HG02852 (cell line): ENCODE data around the gene CACNG8.

Experiments used
- ATAC-seq: cut with Tn5 transposase; IDR thresholded peaks from one replicate; pipeline ENCODE4 v1.9.1; 2021; ENCODE audit warnings: mild to moderate bottlenecking, moderate library complexity; ENCODE audit not compliant: unreplicated experiment

Gene CACNG8

GRCh38 chr19:53992211-53992610 lies 29.5 kb downstream of the CACNG8 start:
- ATAC-seq, result no peak

- ATAC-seq, result no peak
Observed at GRCh38 chr19:53992815-53993214, 30.1 kb downstream of the CACNG8 start.

- ATAC-seq, result no peak
Observed at GRCh38 chr19:53993448-53993847, 30.7 kb downstream of the CACNG8 start.

- ATAC-seq, result no peak
Observed at GRCh38 chr19:53994811-53995210, 32.1 kb downstream of the CACNG8 start.

- no peak for ATAC-seq
Observed at GRCh38 chr19:53998223-53998622, 35.5 kb downstream of the CACNG8 start.

GRCh38 chr19:53999694-54000093 lies 37.0 kb downstream of the CACNG8 start:
- no peak for ATAC-seq

- no peak for ATAC-seq
Observed at GRCh38 chr19:54001496-54001895, 38.8 kb downstream of the CACNG8 start.

- ATAC-seq, result no peak
Observed at GRCh38 chr19:54002495-54003315, 40.0 kb downstream of the CACNG8 start.

GRCh38 chr19:54009440-54009839 lies 46.7 kb downstream of the CACNG8 start:
- no peak for ATAC-seq

GRCh38 chr19:54010474-54010873 lies 47.7 kb downstream of the CACNG8 start:
- ATAC-seq, result no peak

- no peak for ATAC-seq
Observed at GRCh38 chr19:54011507-54012211, 48.9 kb downstream of the CACNG8 start.

GRCh38 chr19:54013866-54014265 lies 51.1 kb downstream of the CACNG8 start:
- no peak for ATAC-seq

- ATAC-seq, result no peak
Observed at GRCh38 chr19:54014920-54015560, 52.3 kb downstream of the CACNG8 start.

- no peak for ATAC-seq
Observed at GRCh38 chr19:54017261-54017660, 54.5 kb downstream of the CACNG8 start.

GRCh38 chr19:54021363-54021762 lies 58.6 kb downstream of the CACNG8 start:
- no peak for ATAC-seq

GRCh38 chr19:54021932-54022331 lies 59.2 kb downstream of the CACNG8 start:
- no peak for ATAC-seq

GRCh38 chr19:54023191-54023590 lies 60.5 kb downstream of the CACNG8 start:
- no peak for ATAC-seq

- ATAC-seq, result no peak
Observed at GRCh38 chr19:54024660-54025059, 61.9 kb downstream of the CACNG8 start.

GRCh38 chr19:54026656-54027055 lies 63.9 kb downstream of the CACNG8 start:
- no peak for ATAC-seq

GRCh38 chr19:54029301-54029700 lies 66.6 kb downstream of the CACNG8 start:
- no peak for ATAC-seq

- no peak for ATAC-seq
Observed at GRCh38 chr19:54029930-54030490, 67.3 kb downstream of the CACNG8 start.
